ENCODE data around the gene OPA3. TPM values are rescaled to one million over a fixed set of nuclear protein-coding genes. Genes with fewer than 3 reads are reported as not detected.

OPA3 gene
- total RNA-seq, 1 donor from 2014 or later, result 13.0 TPM

GRCh38 chr19:45509692-45510015, 74.9 kb downstream of the OPA3 start:
- ATAC-seq, result no peak
- peak overlapping the region; percentile 82 for H3K27ac ChIP-seq
- no peaks in the 10 kb centered on the region for H3K36me3 ChIP-seq
- H3K4me3 ChIP-seq, result peak overlapping the region; percentile 99
- H3K27me3 ChIP-seq, result no peaks in the 10 kb centered on the region
- DNase-seq, result no peak
- peaks cover 37% of the 10 kb centered on the region for H3K4me1 ChIP-seq
- no peaks in the 10 kb centered on the region for H3K9me3 ChIP-seq
- no peak for TF ChIP-seq CTCF (IDR thresholded peaks at IDR 0.05)
- intact Hi-C loops (cut with DNase I), result no loop called here

DNA sequence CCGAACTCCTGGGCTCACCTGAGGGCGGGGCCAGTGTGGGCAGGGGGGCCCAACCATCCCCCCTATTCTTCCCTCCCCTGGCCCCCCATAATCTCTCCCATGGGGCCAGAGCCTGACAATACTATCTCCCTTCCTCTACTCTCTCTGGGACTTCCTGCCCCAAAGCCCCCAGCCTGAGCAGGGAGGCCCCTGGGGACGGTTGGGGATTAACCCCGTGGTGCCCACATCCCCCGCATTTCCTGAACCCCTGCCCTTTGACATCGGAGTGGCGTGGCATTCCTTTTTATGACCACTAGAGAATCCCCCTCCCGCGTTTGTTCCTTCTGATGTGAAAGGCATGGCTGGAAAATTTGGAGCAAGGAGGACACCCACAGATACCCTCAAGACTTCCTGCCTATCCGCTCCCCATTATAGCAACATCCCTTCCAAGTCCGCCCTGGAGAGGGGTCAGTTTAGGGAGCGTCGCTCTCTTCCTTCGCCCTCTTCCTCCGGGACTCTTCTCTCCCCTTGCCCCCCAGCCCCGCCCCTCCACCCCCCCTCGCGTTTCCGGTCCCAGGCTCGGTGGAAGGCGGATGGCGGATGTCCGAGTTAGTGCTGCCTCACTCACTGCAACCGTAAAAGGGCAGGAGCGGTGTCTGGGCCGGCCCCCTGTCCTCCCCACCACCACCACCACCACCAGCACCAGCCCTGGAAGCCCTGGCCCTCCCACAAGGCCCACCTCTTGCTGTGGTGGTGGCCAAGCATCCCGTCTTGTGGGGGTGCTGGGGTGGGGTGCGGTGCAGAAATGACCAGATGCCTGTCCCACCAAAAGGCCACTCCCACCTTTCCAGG, 75.5 kb downstream of the OPA3 start:
- H3K4me1 ChIP-seq, result peaks cover 31% of the 10 kb centered on the region
- H3K36me3 ChIP-seq, result no peaks in the 10 kb centered on the region
- no peaks in the 10 kb centered on the region for H3K27me3 ChIP-seq
- peak; percentile 84 for DNase-seq
- ATAC-seq, result peak; percentile 55
- peak overlapping the region; percentile 99 for H3K4me3 ChIP-seq
- H3K9me3 ChIP-seq, result no peaks in the 10 kb centered on the region
- TF ChIP-seq CTCF (IDR thresholded peaks at IDR 0.05), result no peak
- peak overlapping the region; percentile 82 for H3K27ac ChIP-seq
- intact Hi-C loops (cut with DNase I), result no loop called here

DNA sequence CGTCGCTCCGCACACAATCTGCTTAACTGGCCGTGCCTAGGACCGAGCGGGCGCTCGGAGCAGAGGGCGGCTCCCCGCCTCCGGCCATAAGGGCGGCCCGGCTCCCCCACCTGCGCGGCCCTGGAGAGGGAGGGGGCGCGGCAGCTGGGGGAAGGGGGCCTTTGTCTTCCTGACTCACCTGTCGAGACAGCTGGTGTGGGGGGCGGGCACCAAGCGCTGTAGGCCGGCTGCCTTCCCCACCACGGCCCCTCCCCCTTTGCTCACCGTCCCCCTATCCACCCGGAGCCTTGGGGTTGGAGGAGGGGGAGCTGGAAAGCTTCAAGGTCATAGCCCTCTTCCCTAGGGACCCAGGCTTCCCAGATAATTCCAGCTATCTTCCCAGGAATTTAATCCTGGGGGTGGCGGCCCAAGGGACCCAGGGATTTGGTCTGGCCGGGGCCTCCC, 76.2 kb downstream of the OPA3 start:
- Histone ChIP-seq H3K9me3 (no peaks in the 10 kb centered on the region), H3K27ac (peak overlapping the region; percentile 82), H3K36me3 (no peaks in the 10 kb centered on the region), H3K27me3 (no peaks in the 10 kb centered on the region), H3K4me1 (peaks cover 27% of the 10 kb centered on the region), H3K4me3 (peak overlapping the region; percentile 99)
- TF ChIP-seq CTCF (IDR thresholded peaks at IDR 0.05), result no peak
- DNase-seq (peak; percentile 78), ATAC-seq (peak; percentile 1)
- intact Hi-C loops (cut with DNase I), result no loop called here

DNA sequence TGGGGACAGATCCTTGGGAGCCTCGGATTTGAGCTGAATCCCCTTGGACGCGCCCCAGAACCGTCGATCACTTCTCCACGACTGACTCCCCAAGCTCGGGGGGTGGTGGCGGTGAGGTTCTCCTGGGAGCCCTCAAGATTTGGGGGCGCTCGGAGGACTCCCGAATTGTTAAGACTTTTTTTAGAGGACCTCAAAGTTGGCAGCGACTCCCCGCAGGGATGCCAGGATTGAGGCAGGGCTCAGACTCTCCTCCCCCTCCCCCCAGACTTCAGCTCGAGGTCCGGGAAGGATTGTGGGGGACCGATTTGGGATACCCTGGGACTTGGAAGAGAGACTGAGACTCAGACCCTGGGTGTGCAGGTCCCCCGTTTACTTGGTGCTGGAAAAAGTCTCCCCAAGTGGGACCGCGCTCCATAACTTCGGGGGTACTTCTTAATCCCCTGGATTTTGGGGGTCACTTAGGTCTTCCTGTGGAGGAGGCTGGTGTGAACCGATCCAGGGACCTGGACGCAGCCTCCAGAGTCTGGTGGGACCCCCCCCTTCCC, 76.7 kb downstream of the OPA3 start:
- intact Hi-C loops (cut with DNase I), result no loop called here
- peak overlapping the region; percentile 99 for H3K4me3 ChIP-seq
- no peak for ATAC-seq
- DNase-seq, result no peak
- H3K9me3 ChIP-seq, result no peaks in the 10 kb centered on the region
- H3K27me3 ChIP-seq, result no peaks in the 10 kb centered on the region
- TF ChIP-seq CTCF (IDR thresholded peaks at IDR 0.05), result no peak
- H3K27ac ChIP-seq, result peak overlapping the region; percentile 82
- no peaks in the 10 kb centered on the region for H3K36me3 ChIP-seq
- H3K4me1 ChIP-seq, result peaks cover 27% of the 10 kb centered on the region

GRCh38 chr19:45506989-45507871, 77.4 kb downstream of the OPA3 start, which contains the start of gene VASP:
Gene VASP, plus strand, starts transcription at chr19:45507479. Its CDS starts 293 bp downstream, at chr19:45507772.
- H3K4me3 ChIP-seq, result peak within 1 kb of the TSS; percentile 99
- H3K36me3 ChIP-seq, result no peaks in the 10 kb centered on the region
- intact Hi-C loops (cut with DNase I), result no loop called here
- peak within 1 kb of the TSS; percentile 82 for H3K27ac ChIP-seq
- peaks cover 27% of the 10 kb centered on the region for H3K4me1 ChIP-seq
- ATAC-seq (peak; percentile 87), DNase-seq (peak; percentile 94)
- peak; percentile 7 for TF ChIP-seq CTCF (IDR thresholded peaks at IDR 0.05)
- H3K27me3 ChIP-seq, result no peaks in the 10 kb centered on the region
- no peaks in the 10 kb centered on the region for H3K9me3 ChIP-seq

Data from upper lobe of right lung (tissue), 1 donor.